Testis (tissue), 3 donors: ENCODE results near the gene PLCD1. TPM values are rescaled to one million over a fixed set of nuclear protein-coding genes. Genes with fewer than 3 reads are reported as not detected.

Source experiments
- DNase-seq: peaks from one replicate; pipeline ENCODE4 v3.0.0-alpha.2; 2019
- H3K27ac ChIP-seq, 2 donors: fragments of 200-600 bp; sonication (generic); one replicate each; pipeline ENCODE4 v1.5.1; 2019
- H3K27me3 ChIP-seq: fragments of 200-600 bp; sonication (generic); one replicate; pipeline ENCODE4 v1.5.1; 2019
- H3K36me3 ChIP-seq: fragments of 200-600 bp; sonication (generic); one replicate; pipeline ENCODE4 v1.5.1; 2017; ENCODE audit warnings: low read depth; ENCODE audit errors: missing control alignments
- H3K4me1 ChIP-seq: fragments of 200-600 bp; sonication (generic); one replicate; pipeline ENCODE4 v1.5.1; 2019
- H3K4me3 ChIP-seq, 2 donors: fragments of 200-600 bp; sonication (generic); one replicate each; pipeline ENCODE4 v1.5.1; 2017 to 2019
- H3K9me3 ChIP-seq: fragments of 200-600 bp; sonication (generic); one replicate; pipeline ENCODE4 v1.5.1; 2017
- POLR2A ChIP-seq: fragments of 450-650 bp; IDR thresholded peaks from one replicate; pipeline ENCODE4 v1.6.1; 2017; ENCODE audit warnings: antibody characterized with exemption, mild to moderate bottlenecking, moderate library complexity
- WGBS, 2 donors: methylation state at CpG; one replicate each; pipeline ENCODE4 v1.1.5; 2018; 5-methylcytosine and 5-hydroxymethylcytosine counted together
- intact Hi-C: fragments of 100-400 bp; cut with DNase I; formaldehyde crosslinking; loops from one replicate; pipeline ENCODE4 v1.15.1; 2023; ENCODE audit warnings: low total_unique reads
- polyA plus RNA-seq: library from polyadenylated mRNA; stranded (reverse); fragments of 350-450 nt; fragmentation: Illumina TruSeq; extraction: RNeasy Lipid Tissue Mini Kit (QIAGEN cat#74804); gene quantifications from one replicate; pipeline ENCODE4 v1.2.3, GENCODE V29; 2014; ENCODE audit warnings: low read depth, low replicate concordance; ENCODE audit not compliant: insufficient read depth
- total RNA-seq, 2 donors: library from RNA; depleted of rRNA; stranded (reverse); fragments of >200 nt; gene quantifications; one replicate each; pipeline ENCODE4 v1.2.3, GENCODE V29; 2016
- TF ChIP-seq, protein P1 (sequence below), 3 experiments: fragments of 450-650 bp in 2 of 3; fragments of 200-600 bp in 1 of 3; sonication (generic) in 1 of 3; IDR thresholded peaks; one replicate each; pipeline ENCODE4 v1.5.1; 2016 to 2019; ENCODE audit warnings: antibody characterized with exemption in 3 of 3, mild to moderate bottlenecking in 2 of 3, moderate library complexity in 1 of 3

The PLCD1 gene
- total and polyA plus RNA-seq, 3 donors from 2014 or later = 88.4 to 228 (median 155) TPM

- Histone ChIP-seq H3K27me3 (no peaks in the 10 kb centered on the region), H3K36me3 (no peaks in the 10 kb centered on the region), H3K4me1 (peaks cover 25% of the 10 kb centered on the region), H3K27ac (peak overlapping the region in 1 of 2 donors; percentile 87), H3K4me3 (no peak overlapping the region), H3K9me3 (no peaks in the 10 kb centered on the region)
- no peak for TF ChIP-seq POLR2A
- TF ChIP-seq, protein P1, sequence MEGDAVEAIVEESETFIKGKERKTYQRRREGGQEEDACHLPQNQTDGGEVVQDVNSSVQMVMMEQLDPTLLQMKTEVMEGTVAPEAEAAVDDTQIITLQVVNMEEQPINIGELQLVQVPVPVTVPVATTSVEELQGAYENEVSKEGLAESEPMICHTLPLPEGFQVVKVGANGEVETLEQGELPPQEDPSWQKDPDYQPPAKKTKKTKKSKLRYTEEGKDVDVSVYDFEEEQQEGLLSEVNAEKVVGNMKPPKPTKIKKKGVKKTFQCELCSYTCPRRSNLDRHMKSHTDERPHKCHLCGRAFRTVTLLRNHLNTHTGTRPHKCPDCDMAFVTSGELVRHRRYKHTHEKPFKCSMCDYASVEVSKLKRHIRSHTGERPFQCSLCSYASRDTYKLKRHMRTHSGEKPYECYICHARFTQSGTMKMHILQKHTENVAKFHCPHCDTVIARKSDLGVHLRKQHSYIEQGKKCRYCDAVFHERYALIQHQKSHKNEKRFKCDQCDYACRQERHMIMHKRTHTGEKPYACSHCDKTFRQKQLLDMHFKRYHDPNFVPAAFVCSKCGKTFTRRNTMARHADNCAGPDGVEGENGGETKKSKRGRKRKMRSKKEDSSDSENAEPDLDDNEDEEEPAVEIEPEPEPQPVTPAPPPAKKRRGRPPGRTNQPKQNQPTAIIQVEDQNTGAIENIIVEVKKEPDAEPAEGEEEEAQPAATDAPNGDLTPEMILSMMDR (IDR thresholded peaks at IDR 0.05) = no peak
- 95% methylated on average over 10 of the region's 10 CpGs; no CpG with 5 or more reads in 1 of the 2 donors for whole genome bisulfite sequencing, 2 donors
- intact Hi-C loops = no loop called here
- no peak for DNase-seq
Observed at GRCh38 chr3:37997342-37997741, 32.1 kb downstream of the PLCD1 start.

DNA sequence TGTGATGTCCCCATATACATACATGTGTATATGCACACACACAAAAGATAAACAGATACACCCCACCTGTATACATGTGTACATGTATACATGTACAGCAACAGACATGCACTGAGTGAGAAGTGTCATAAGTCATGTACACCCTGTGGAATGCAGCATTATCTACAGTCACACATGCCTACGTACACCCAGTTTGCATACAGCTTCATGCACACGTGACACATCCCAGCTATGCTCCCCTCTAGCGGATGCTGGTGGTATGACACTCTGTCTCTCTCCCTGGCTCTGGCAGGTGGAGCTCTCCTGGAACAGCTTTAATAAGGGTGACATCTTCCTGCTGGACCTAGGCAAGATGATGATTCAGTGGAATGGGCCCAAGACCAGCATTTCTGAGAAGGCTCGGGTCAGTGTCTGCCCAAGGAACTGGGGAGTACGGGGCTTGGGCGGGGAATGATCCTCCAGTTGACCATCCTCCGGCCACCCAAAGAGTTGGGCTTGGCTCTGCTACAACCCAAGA lies 32.6 kb downstream of the PLCD1 start:
- 42 to 70% methylated on average over 7 of the region's 7 CpGs for WGBS, 2 donors
- TF ChIP-seq, protein P1 (IDR thresholded peaks at IDR 0.05) = peak; percentile 90 to 94 (median 93)
- no peak for TF ChIP-seq POLR2A
- intact Hi-C loops = no loop called here
- H3K4me1 ChIP-seq = peaks cover 25% of the 10 kb centered on the region
- no peaks in the 10 kb centered on the region for H3K9me3 ChIP-seq
- H3K4me3 ChIP-seq = no peak overlapping the region
- H3K27me3 ChIP-seq = no peaks in the 10 kb centered on the region
- H3K27ac ChIP-seq = no peak overlapping the region
- H3K36me3 ChIP-seq = no peaks in the 10 kb centered on the region
- DNase-seq = peak; percentile 82

- TF ChIP-seq, protein P1 (IDR thresholded peaks at IDR 0.05) = no peak
- no peak for TF ChIP-seq POLR2A
- Histone ChIP-seq H3K27me3 (no peaks in the 10 kb centered on the region), H3K27ac (no peak overlapping the region), H3K36me3 (no peaks in the 10 kb centered on the region), H3K4me1 (peaks cover 25% of the 10 kb centered on the region), H3K9me3 (no peaks in the 10 kb centered on the region), H3K4me3 (no peak overlapping the region)
- WGBS, 2 donors = 80 to 85% methylated on average over 10 of the region's 10 CpGs
- intact Hi-C loops = no loop called here
- DNase-seq = no peak
Observed at GRCh38 chr3:37995652-37996641, 33.5 kb downstream of the PLCD1 start.

DNA sequence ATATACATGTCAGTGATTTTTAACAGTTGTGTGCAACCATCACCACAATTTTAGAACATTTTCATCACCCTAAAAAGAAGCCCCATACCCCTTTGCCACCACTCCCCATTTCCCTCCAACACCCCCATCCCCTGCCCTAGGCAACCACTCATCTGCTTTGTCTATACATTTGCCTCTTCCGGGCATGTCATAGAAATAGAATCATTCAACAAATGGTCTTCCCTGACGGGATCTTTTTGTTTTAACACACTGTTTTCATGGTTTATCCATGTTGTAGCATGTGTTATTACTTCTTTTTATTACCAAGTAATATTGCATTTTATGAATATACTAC lies 34.8 kb downstream of the PLCD1 start:
- Histone ChIP-seq H3K4me1 (peaks cover 25% of the 10 kb centered on the region), H3K27me3 (no peaks in the 10 kb centered on the region), H3K36me3 (no peaks in the 10 kb centered on the region), H3K4me3 (peak overlapping the region; percentile 71 to 72), H3K27ac (peak overlapping the region; percentile 73 to 85), H3K9me3 (no peaks in the 10 kb centered on the region)
- WGBS, 2 donors = 22% methylated on average over 2 of the region's 2 CpGs
- TF ChIP-seq, protein P1 (IDR thresholded peaks at IDR 0.05) = no peak
- TF ChIP-seq POLR2A = no peak
- DNase-seq = no peak
- intact Hi-C loops = no loop called here
